HepG2 (cell line): Measurements from ENCODE around the gene DCLRE1C. TPM values are rescaled to one million over a fixed set of nuclear protein-coding genes. Genes with fewer than 3 reads are reported as not detected.

Experiments
- ELF3 ChIP-seq: IDR thresholded peaks from 2 replicates; pipeline ENCODE4 v1.6.1; 2016; ENCODE audit warnings: missing genetic modification reagents, missing compliant biosample characterization
- FOSL1 ChIP-seq: sonication (generic); formaldehyde crosslinking; IDR thresholded peaks from 2 replicates; pipeline ENCODE4 v1.9.0; 2021; ENCODE audit warnings: missing genetic modification reagents, borderline replicate concordance
- IRX3 ChIP-seq: sonication (generic); formaldehyde crosslinking; IDR thresholded peaks from 2 replicates; pipeline ENCODE4 v1.8.1; 2023; ENCODE audit warnings: mild to moderate bottlenecking, low read depth, missing genetic modification reagents, borderline replicate concordance
- MXD4 ChIP-seq: IDR thresholded peaks from 2 replicates; pipeline ENCODE4 v1.6.1; 2016; ENCODE audit warnings: mild to moderate bottlenecking, missing biosample characterization, missing genetic modification reagents
- PRMT3 ChIP-seq: sonication (generic); formaldehyde crosslinking; IDR thresholded peaks from 2 replicates; pipeline ENCODE4 v1.8.1; 2022; ENCODE audit warnings: low read depth, mild to moderate bottlenecking, moderate library complexity, missing genetic modification reagents, borderline replicate concordance
- RARA ChIP-seq: IDR thresholded peaks from 2 replicates; pipeline ENCODE4 v1.6.1; 2016; ENCODE audit warnings: missing genetic modification reagents, missing compliant biosample characterization
- TBP ChIP-seq: sonication (generic); formaldehyde crosslinking; IDR thresholded peaks from 2 replicates; pipeline ENCODE4 v1.5.0; 2020; ENCODE audit warnings: missing genetic modification reagents
- TFDP1 ChIP-seq: IDR thresholded peaks from 2 replicates; pipeline ENCODE4 v1.6.1; 2016; ENCODE audit warnings: missing compliant biosample characterization, missing genetic modification reagents, borderline replicate concordance
- ZBTB39 ChIP-seq: sonication (generic); formaldehyde crosslinking; IDR thresholded peaks from 2 replicates; pipeline ENCODE4 v1.5.0; 2020; ENCODE audit warnings: missing genetic modification reagents
- ZNF441 ChIP-seq: sonication (generic); formaldehyde crosslinking; IDR thresholded peaks from 2 replicates; pipeline ENCODE4 v1.7.0; 2021; ENCODE audit warnings: missing genetic modification reagents, borderline replicate concordance
- ZNF446 ChIP-seq: sonication (generic); formaldehyde crosslinking; IDR thresholded peaks from 2 replicates; pipeline ENCODE4 v1.5.0; 2020; ENCODE audit warnings: mild to moderate bottlenecking, missing genetic modification reagents
- ZNF776 ChIP-seq: sonication (generic); formaldehyde crosslinking; IDR thresholded peaks from 2 replicates; pipeline ENCODE4 v1.4.0; 2020; ENCODE audit warnings: mild to moderate bottlenecking, missing genetic modification reagents
- ZNF841 ChIP-seq: sonication (generic); formaldehyde crosslinking; IDR thresholded peaks from 2 replicates; pipeline ENCODE4 v1.8.1; 2023; ENCODE audit warnings: missing genetic modification reagents, borderline replicate concordance
- polyA plus RNA-seq, 8 experiments: library from polyadenylated mRNA; depleted of rRNA in 3 of 8; stranded (reverse) in 7 of 8; unstranded in 1 of 8; fragments of >200 nt; fragmentation: Illumina TruSeq in 4 of 8; extraction: Trizol in 4 of 8; gene quantifications; 2 replicates each; pipeline versions ENCODE4 v1.2.1 to v1.2.3, GENCODE V29; 2011 to 2016; ENCODE audit warnings: low read depth in 4 of 8, missing spikeins in 1 of 8, mixed read lengths in 1 of 8; ENCODE audit not compliant: insufficient read depth in 1 of 8
- total RNA-seq, 5 experiments: library from RNA; depleted of rRNA; stranded (reverse); fragments of >200 nt; fragmentation: Illumina TruSeq; extraction: Trizol; gene quantifications; 2 replicates each; pipeline ENCODE4 v1.2.3, GENCODE V29; 2016; ENCODE audit warnings: low read depth in 1 of 5
- TF ChIP-seq, protein P1 (sequence below): sonication (generic); formaldehyde crosslinking; IDR thresholded peaks from 2 replicates; pipeline ENCODE4 v1.4.0; 2020; ENCODE audit warnings: missing genetic modification reagents, borderline replicate concordance
- TF ChIP-seq, protein P2 (sequence below): IDR thresholded peaks from 2 replicates; pipeline ENCODE4 v1.6.1; 2016; ENCODE audit warnings: mild to moderate bottlenecking, missing biosample characterization, missing genetic modification reagents

The DCLRE1C gene
- total and polyA plus RNA-seq, 2 of the 13 experiments (the other 11 are each of a cell fraction or from before 2014, with no cell fraction given): 3.0 to 10.3 TPM

GRCh38 chr10:14878266-14879123 lies 75.4 kb downstream of the DCLRE1C start, which contains the start of gene SUV39H2 (continued):
- TF ChIP-seq TFDP1 (CRISPR knock-in tag) (peak; percentile 94), ZBTB39 (CRISPR knock-in tag) (no peak; the same call in 1 of the 2 replicates), MXD4 (CRISPR knock-in tag) (peak; percentile 81; the same call in 1 of the 2 replicates), ZNF441 (CRISPR knock-in tag) (no peak; the same call in none of the 2 replicates), ELF3 (CRISPR knock-in tag) (peak; percentile 55; the same call in 1 of the 2 replicates), TBP (CRISPR knock-in tag) (no peak), IRX3 (CRISPR knock-in tag) (peak; percentile 68; the same call in 1 of the 2 replicates), FOSL1 (CRISPR knock-in tag) (no peak), ZNF841 (CRISPR knock-in tag) (0 out of 2 replicates have a peak, but pooled peaks have one; percentile 50), ZNF776 (CRISPR knock-in tag) (peak; percentile 89), ZNF446 (CRISPR knock-in tag) (peak; percentile 82), PRMT3 (CRISPR knock-in tag) (no peak; the same call in 1 of the 2 replicates), RARA (peak; percentile 33; the same call in 1 of the 2 replicates)
- TF ChIP-seq, protein P1, sequence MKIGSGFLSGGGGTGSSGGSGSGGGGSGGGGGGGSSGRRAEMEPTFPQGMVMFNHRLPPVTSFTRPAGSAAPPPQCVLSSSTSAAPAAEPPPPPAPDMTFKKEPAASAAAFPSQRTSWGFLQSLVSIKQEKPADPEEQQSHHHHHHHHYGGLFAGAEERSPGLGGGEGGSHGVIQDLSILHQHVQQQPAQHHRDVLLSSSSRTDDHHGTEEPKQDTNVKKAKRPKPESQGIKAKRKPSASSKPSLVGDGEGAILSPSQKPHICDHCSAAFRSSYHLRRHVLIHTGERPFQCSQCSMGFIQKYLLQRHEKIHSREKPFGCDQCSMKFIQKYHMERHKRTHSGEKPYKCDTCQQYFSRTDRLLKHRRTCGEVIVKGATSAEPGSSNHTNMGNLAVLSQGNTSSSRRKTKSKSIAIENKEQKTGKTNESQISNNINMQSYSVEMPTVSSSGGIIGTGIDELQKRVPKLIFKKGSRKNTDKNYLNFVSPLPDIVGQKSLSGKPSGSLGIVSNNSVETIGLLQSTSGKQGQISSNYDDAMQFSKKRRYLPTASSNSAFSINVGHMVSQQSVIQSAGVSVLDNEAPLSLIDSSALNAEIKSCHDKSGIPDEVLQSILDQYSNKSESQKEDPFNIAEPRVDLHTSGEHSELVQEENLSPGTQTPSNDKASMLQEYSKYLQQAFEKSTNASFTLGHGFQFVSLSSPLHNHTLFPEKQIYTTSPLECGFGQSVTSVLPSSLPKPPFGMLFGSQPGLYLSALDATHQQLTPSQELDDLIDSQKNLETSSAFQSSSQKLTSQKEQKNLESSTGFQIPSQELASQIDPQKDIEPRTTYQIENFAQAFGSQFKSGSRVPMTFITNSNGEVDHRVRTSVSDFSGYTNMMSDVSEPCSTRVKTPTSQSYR (CRISPR knock-in tag): peak; percentile 74
- TF ChIP-seq, protein P2, sequence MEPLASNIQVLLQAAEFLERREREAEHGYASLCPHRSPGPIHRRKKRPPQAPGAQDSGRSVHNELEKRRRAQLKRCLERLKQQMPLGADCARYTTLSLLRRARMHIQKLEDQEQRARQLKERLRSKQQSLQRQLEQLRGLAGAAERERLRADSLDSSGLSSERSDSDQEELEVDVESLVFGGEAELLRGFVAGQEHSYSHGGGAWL (CRISPR knock-in tag): peak; percentile 70
